ENCODE data around the gene KIAA2012.

DNA sequence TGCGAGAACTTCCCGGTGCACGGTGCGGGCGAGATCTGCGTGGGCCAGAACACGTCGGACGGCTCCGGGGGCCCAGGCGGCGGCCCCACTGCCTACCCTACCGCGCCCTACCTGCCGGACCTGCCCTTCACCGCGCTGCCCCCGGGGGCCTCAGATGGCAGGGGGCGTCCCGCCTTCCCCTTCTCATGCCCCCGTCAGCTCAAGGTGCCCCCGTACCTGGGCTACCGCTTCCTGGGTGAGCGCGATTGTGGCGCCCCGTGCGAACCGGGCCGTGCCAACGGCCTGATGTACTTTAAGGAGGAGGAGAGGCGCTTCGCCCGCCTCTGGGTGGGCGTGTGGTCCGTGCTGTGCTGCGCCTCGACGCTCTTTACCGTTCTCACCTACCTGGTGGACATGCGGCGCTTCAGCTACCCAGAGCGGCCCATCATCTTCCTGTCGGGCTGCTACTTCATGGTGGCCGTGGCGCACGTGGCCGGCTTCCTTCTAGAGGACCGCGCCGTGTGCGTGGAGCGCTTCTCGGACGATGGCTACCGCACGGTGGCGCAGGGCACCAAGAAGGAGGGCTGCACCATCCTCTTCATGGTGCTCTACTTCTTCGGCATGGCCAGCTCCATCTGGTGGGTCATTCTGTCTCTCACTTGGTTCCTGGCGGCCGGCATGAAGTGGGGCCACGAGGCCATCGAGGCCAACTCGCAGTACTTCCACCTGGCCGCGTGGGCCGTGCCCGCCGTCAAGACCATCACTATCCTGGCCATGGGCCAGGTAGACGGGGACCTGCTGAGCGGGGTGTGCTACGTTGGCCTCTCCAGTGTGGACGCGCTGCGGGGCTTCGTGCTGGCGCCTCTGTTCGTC lies 37.7 kb upstream of the KIAA2012 start:
- no peak for TF ChIP-seq POLR2A (IDR thresholded peaks at IDR 0.05; ENCODE audit: extremely low read depth, insufficient read length)
- TF ChIP-seq, protein P1, sequence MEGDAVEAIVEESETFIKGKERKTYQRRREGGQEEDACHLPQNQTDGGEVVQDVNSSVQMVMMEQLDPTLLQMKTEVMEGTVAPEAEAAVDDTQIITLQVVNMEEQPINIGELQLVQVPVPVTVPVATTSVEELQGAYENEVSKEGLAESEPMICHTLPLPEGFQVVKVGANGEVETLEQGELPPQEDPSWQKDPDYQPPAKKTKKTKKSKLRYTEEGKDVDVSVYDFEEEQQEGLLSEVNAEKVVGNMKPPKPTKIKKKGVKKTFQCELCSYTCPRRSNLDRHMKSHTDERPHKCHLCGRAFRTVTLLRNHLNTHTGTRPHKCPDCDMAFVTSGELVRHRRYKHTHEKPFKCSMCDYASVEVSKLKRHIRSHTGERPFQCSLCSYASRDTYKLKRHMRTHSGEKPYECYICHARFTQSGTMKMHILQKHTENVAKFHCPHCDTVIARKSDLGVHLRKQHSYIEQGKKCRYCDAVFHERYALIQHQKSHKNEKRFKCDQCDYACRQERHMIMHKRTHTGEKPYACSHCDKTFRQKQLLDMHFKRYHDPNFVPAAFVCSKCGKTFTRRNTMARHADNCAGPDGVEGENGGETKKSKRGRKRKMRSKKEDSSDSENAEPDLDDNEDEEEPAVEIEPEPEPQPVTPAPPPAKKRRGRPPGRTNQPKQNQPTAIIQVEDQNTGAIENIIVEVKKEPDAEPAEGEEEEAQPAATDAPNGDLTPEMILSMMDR (IDR thresholded peaks at IDR 0.05; ENCODE audit: low read depth, low read length): no peak

All from NB4 (cell line).